Suppressor macrophage treated with lipopolysaccharide for 4 hours (primary cell): ENCODE data around the gene HTT.
"Not testable (repeated sequence)": the region's sequence is repeated elsewhere in the genome, so short reads cannot be mapped to it uniquely, and the experiment has no call there.

Experiments
- DNase-seq: peaks from one replicate; pipeline ENCODE4 v3.0.0-alpha.2; 2020

The HTT gene

DNA sequence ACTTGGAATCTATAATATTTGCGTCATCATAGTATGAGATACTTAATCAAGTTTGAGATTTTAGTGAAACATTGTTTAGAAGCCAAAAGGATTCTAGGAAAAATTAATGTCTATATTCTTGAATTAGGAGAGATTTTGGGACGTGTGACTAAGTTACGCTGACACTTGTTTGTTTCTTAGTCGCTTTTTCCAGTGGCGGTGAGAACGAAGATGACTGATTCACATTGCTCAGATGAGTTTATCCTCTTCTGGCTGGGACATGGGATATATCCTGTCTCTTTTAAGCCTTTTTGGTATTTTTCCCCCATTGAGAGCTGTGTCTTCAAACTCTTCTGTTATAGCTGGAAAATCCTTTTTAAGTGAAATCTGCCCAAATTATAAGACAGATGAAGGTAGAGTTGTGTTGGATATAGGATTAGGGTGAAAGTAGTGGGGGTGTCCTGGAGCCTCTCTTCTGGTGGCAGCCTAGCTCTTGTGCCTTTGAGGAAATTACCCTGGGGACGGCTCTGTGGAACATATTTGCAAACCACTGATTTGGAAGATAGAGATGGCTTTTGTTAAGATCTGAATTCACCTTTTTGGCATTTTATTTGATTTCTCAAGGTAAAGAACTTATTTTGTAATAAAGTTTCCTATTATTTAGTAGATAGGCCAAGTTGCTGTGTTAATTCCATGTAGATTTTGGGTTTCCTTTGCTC lies 49.7 kb downstream of the HTT start:
- DNase-seq: no peak

DNA sequence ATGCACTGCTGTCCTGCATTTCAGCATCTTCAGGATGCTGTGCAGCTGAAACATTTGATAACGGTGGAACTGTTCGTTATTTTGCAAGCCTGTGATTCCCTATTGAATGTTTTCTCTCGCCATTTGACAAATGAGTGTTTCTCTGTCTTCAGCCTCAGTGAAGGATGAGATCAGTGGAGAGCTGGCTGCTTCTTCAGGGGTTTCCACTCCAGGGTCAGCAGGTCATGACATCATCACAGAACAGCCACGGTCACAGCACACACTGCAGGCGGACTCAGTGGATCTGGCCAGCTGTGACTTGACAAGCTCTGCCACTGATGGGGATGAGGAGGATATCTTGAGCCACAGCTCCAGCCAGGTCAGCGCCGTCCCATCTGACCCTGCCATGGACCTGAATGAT lies 52.6 kb downstream of the HTT start:
- DNase-seq: peak; percentile 18

DNA sequence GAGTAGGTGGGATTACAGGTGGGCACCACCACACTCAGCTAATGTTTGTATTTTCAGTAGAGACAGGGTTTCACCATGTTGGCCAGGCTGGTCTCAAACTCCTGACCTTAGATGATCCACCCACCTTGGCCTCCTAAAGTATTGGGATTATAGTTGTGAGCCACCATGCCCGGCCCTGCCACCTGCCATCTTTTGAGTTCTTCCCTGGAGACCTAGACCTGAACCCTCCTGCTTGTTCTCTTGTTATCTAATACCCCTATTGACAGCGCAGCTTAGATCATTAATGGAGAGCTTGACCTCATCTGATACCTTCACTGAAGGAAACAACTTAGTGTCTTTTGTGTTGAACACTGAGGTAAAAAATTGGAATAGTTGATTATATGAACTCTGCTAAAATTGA lies 53.6 kb downstream of the HTT start:
- DNase-seq: no peak

DNA sequence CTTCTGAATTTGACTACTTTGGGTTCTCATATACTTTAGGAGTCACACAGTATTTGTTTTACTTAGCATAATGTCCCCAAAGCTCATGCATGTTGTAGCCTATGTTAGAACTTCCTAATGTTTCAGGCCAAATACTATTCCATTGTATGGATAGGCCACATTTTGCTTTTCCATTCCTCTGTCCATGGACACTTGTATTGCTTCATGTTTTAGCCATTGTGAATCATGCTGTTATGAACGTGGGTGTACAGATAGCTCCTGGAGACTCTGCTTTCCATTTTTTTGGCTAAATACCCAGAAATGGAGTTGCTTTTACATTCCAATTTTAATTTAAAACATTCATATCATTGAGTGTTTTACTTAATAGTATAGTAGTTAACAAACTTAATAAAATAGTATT lies 54.5 kb downstream of the HTT start:
- no peak for DNase-seq

DNA sequence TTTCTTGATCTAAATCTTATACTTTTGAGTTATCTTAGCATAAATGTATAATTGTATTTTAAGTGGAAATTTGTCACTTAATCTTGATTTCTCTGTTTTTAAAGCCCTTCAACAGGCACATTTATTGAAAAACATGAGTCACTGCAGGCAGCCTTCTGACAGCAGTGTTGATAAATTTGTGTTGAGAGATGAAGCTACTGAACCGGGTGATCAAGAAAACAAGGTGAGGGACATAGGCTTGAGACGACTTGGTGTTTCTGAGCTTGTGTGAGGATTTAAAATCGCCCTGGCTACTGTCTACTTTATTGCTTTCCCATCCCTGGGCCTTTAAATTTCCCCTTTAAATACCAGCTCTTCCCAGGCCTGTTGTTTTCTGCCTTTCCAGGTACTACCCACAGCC lies 55.7 kb downstream of the HTT start:
- DNase-seq: no peak

DNA sequence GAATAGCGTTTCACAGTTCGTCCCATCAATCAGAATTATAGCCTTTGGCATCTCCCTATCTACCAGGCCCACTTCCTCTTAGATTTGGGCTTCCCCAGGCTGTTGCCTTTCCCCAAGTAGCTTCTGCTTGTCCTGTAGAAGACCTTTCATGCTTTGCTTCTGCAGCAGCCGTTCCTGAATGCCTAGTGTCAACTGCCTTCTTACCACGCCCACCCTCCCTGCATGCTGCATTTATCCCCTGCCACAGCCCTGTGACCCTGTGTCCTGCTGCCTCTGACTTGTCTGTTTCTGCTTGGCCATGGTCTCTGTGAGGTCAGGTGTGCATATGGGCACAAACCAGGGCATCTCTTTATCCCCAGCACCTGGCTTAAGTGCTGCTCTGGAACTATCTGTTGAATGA lies 56.3 kb downstream of the HTT start:
- no peak for DNase-seq

DNA sequence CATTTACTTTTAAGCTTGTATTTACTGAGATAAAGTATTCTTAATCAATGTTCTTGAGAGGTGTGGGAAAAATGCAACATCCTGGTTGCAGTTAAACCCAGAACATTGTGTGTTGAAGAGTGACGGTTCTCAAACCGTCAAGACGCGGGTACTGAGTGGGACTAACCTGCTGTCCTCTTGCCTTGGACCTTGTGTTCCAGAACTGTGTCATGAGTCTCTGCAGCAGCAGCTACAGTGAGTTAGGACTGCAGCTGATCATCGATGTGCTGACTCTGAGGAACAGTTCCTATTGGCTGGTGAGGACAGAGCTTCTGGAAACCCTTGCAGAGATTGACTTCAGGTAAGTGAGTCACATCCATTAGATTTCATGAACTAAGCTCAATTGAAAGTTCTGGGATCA lies 59.7 kb downstream of the HTT start:
- DNase-seq: no peak

DNA sequence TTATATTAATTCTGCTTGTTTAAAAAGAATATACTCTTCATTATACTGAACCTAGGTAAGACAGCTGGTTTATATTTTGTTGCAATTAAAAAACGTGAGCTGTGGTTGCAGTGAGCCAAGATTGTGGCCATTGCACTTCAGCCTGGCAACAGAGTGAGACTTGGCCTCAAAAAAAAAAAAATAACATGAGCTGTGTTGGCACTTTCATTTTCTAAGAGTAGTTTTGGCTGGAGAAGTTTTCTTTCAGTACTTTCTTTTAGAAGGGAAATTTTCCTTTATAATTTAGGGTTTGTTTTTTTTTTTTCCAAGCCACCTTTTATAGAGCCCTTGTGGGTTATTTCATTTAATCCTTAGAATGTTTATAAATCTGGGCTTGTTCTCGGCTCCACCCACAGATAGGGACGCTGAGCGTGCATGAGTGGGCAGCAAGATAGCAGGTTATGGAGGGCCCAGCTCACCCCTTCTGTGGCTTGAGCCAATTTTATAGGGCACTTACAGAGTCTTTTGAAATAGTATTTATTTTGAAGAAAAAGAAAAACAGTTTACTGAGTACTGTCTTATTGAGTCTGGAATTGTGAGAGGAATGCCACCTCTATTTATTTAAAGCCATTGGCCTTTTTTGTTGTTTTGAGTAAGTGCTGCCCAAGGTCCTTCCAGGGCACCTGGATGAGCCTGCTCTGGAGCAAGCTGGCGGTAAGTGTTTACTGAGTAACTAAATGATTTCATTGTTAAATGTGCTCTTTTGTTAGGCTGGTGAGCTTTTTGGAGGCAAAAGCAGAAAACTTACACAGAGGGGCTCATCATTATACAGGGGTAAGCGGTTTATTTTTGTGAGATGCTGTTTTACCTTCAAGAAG lies 60.9 kb downstream of the HTT start:
- no peak for DNase-seq

DNA sequence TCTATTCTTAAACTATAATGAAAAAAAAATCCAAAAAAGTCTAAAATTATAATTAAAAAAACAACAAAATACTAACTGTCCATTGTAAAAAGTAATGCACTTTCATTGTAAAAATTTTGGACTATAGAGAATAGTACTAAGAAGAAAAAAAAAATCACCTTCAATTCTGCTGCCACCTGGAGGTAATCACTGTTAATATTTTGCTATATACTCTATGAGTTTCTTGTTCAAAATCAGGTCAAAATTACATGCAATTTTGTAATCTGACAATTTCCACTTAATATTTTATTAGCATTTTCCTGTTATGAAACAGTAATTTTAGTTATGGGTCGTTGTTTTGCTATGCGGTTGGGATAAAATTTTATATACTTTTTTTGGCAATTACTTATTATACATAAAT lies 62.0 kb downstream of the HTT start:
- peak; percentile 19 for DNase-seq

DNA sequence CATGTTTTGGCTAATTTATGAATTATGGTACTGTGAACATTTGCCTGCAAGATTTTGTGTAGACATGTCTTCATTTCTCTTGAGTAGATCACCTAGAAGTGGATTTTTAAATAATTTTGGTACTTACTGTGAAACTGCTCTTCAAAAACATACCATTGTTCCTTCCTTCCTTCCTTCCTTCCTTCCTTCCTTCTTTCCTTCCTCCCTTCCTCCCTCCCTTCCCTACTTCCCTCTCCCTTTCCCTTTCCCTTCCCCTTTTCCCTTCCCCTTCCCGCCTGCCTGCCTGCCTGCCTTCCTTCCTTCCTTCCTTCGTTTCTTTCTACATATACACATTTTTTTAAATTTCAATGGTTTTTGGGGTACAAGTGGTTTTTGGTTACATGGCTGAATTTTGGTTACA lies 63.4 kb downstream of the HTT start:
- no peak for DNase-seq

DNA sequence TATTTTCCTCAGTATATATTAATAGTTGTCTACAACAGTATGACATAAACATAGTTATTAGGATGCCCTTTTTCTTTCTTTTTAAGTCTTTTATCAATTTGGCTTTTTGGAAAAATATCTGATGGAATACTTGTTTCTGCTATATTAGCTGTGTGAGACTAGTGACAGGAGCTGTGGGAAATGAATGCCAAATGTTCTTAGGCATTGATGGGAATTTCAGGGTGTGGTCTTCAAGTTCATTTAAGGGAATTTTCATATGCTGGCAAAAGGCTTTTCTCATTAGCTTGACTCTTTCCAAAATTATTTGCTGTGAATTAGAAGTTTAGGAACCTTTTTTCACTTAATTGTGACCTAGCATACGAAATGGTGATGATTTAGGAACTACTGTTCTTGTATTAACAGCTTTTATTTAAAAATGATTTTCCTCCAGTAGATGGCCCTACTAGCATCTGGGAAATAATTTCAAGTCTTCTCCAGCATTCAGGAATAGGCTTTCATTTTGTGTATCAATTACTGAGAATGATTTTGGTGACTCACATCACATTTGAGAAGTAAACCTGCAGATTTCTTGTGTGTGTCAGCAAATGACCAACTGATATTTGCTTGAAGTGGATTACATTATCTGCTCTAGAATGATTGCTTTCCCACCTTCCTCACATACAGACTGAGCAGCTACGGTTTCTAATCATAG lies 70.9 kb downstream of the HTT start:
- no peak for DNase-seq

DNA sequence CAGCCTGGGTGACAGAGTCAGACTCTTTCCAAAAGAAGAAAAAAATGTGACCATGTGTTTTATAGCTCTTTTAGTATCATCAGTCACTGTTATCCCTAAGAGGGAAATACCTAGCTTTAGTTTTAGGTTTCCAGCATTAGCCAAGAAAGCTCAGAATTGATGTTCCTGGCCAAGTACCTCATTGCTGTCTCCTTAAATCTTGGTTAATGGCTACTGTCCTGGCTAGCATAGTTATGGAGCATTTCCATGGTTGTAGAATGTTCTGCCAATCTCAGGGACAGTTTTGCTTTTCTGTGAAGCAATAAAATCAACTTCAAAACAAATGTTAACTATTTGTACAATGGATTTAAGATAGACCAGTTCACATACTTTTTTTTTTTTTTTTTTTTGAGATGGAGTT lies 74.4 kb downstream of the HTT start:
- no peak for DNase-seq

DNA sequence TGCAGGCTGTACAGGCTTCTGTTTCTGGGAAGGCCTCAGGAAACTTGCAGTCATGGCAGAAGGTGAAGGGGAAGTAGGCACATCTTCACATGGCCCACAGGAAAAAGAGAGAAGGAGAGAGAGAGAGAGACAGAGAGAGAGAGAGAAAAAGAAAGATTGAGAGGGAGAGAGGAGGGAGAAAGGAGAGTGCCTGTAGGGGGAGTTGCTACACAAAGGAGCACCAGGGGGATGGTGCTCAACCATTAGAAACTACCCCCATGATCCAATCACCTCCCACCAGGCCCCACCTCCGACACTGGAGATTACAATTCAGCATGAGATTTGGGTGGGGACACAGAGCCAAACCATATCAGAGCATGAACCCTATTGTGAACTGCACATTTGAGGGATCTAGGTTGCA lies 76.8 kb downstream of the HTT start:
- not testable (repeated sequence) for DNase-seq

DNA sequence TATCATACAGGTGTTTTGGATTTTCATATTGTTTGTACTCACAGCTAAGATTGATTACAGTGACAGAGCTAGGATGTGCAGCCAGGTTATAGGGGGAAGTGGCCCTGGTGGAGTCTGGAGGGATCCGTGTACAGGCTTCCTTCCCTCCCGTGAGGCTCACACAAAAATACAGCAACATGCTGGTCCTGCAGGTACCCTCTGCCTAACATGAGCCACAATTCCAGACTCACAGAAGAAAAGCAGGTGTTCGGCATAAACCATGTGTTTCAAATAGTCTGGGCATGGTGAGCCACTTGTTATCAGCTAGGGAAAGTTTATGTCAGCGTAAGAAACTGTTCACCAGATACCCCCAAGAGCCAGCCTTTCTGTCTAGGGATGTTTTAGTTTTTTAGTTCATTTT lies 82.9 kb downstream of the HTT start:
- DNase-seq: no peak

DNA sequence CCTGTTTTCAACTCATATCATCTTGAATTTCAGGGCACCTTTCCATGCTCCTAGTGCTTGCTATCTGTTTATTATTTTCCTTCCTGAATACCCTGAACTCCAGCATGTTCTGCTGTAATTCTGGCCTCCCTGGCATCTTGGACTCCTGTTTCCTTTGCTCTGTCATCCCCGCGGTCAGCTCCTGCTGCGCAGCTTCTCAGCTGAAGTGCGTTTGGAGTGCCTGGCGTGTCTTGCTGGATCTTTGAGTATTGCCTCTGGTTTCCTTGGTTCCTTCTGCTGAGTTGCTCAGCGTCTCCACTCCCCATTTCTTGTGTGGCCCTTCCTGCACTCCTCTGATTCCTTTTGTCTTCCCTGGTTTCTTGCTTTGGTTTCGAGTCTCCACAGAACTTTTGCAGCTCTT lies 84.4 kb downstream of the HTT start:
- DNase-seq: no peak

DNA sequence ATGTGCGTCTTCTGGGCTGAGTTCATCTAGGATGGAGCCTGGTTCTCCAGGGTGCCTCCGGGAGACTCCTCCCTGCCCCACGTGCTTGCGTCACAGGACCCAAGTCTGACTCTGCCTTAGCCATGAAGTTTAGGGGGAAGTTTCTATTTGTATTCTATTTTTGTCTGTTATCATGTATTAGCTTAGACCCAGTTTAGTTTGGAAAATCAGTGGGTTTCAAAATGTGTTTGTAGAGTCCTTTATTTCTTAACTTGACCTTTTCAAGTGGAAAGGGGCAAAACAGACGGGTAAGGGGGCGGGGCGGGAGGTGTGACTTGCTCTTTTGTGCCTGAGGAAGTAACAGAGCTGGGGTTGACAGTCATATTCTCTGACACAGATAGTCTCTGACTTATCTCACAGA lies 86.0 kb downstream of the HTT start:
- DNase-seq: peak; percentile 78

DNA sequence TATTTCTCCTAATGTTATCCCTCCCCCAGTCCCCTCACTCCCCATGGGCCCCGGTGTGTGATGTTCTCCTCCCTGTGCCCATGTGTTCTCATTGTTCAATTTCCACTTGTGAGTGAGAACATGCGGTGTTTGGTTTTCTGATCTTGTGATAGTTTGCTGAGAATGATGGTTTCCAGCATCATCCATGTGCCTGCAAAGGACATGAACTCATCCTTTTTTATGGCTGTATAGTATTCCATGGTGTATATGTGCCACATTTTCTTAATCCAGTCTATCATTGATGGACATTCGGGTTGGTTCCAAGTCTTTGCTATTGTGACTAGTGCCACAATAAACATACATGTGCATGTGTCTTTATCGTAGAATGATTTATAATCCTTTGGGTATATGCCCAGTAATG lies 86.6 kb downstream of the HTT start:
- not testable (repeated sequence) for DNase-seq

DNA sequence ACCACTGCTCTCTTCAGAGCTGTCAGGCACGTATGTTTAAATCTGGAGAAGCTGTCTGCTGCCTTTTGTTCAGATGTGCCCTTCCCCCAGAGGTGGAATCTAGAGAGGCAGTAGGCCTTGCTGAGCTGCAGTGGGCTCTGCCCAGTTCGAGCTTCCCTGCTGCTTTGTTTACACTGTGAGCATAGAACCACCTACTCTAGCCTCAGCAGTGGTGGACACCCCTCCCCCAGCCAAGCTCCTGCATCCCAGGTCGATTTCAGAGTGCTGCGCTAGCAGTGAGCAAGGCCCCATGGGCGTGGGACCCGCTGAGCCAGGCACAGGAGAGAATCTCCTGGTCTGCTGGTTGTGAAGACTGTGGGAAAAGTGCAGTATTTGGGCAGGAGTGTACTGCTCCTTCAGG lies 92.0 kb downstream of the HTT start:
- DNase-seq: not testable (repeated sequence)

DNA sequence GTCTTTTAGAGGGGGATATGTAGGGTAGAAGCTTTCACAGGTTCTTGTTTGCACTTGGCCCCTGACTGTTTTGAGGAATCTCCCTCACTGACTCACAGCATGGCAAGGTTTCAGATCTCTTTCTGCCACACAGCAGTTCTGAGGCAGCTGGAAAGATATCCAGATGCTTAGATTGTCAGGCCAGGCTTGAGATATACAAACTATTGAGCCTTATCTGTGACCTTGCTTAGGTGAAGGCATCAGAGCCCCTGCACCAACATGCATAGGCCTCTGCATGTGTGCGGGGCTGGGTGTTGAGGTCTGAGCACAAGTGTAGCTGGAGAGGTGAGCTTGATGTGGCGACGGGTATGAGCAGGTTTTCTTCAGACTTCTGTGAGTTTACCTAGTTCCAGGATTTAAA lies 93.5 kb downstream of the HTT start:
- no peak for DNase-seq

DNA sequence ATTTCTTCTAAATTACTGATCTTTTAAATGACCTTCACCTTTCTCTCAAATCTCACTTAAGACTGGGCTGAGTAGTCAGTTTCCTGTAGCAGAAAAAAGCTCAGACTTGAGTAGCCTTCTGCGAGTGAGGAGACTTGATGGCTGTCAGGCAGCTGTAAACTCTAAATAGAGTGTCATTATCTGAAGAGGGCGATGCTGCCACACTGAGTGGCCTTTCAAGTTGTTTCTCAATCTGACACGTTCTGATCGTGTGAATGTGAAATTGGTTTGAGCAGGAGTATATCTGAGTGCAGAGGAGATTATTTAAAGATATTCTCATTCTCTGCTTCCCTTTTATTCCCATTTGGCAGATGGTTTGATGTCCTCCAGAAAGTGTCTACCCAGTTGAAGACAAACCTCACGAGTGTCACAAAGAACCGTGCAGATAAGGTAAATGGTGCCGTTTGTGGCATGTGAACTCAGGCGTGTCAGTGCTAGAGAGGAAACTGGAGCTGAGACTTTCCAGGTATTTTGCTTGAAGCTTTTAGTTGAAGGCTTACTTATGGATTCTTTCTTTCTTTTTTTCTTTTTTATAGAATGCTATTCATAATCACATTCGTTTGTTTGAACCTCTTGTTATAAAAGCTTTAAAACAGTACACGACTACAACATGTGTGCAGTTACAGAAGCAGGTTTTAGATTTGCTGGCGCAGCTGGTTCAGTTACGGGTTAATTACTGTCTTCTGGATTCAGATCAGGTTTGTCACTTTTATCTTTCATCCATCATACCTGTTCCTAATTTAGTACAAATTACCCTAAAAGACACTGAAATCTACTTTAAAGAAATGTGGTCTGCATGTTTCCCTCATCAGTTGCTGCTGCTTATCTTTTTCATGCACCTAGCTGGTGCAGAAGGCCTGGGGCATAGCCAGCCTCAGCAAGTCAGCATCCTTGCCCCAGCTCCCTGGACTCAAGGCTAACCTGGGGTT lies 100.2 kb downstream of the HTT start:
- DNase-seq: no peak

DNA sequence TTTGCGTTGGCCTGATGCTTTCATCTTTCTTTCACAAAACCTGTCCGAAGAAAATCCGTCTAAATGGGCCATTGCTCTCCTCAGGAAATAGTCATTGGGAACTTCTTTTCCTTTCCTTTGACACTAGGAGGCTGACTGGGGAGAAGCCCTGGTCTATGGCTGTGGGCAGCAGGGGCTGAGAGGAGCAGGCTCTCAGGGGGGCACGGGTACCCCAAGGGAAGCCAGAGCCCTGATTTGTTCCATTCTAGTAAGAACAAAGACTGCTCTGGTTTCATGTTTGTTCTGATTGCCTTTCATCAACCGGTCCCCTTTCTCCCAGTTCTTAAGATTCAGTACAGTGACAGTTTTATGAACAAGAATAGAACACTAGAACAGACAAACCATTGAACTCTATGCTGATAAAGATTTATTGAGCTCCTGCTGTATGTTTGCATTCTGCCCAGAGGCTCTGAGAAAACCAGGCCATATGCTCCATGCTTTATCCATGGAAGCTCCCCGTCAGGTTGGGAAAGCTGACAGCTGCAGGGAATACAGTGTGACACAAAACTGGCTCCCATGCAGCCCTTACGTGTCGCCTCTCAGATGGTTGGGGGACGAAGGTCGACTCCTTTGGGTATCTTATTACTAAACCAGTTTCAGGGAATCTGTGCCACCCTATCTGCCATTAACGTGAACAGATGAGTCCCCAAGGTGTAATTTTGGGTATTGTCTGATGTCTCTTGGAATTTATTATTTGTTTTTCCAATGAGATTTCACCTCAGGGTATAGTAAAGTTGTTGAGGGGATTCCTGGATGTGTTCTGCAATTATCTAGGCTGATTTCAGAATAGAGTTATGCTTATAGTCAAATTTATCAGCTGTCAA lies 102.1 kb downstream of the HTT start:
- DNase-seq: no peak

DNA sequence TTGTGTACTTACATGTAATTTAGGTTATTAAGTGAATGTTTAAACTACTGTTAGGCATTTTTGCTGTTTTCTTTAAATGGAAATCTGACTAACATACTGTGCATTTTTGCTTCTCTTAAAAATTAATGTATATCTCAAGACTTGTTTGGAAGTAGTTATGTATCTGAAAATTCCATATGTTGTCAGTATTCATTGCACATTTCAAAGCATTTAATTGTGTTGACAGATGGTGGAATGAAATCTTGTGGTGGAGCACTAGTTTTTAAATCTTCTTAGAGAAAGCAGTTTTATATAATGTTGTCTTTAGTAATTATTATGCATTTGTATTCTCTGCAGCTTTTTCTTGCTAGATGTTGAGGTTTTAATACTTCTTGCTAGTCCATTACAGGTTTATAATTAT lies 102.9 kb downstream of the HTT start:
- no peak for DNase-seq
